Naive thymus-derived CD4-positive, alpha-beta T cell (primary cell): ENCODE measurements around the gene FSIP1. TPM values are rescaled to one million over a fixed set of nuclear protein-coding genes. Genes with fewer than 3 reads are reported as not detected.
A peak's percentile ranks its signal among the peaks of the same experiment; 100 is the strongest.

Experiments used
- ATAC-seq: fragments of 150-1000 bp; cut with Tn5 transposase; 2 replicates; pipeline ENCODE4 v1.10.0; 2021; ENCODE audit warnings: mild to moderate bottlenecking, moderate library complexity
- CTCF ChIA-PET: fragments of 350-600 bp; sonication (Branson Sonifier 250); formaldehyde crosslinking; loops from one replicate; lab custom pipeline; 2021; ENCODE audit warnings: antibody characterized with exemption; lab: Charles Lee
- POLR2A ChIA-PET: fragments of 350-600 bp; sonication (Branson Sonifier 250); formaldehyde crosslinking; loops from one replicate; lab custom pipeline; 2021; ENCODE audit warnings: antibody characterized with exemption, inconsistent platforms; lab: Charles Lee
- DNase-seq, 9 donors: peaks; one replicate each; pipeline versions ENCODE4 v3.0.0 to v3.0.0-alpha.2; 2020 to 2022; ENCODE audit warnings: mixed read lengths in 1 of 9
- H3K27ac ChIP-seq: one replicate; pipeline ENCODE4 v1.7.0; 2013; ENCODE audit warnings: mild to moderate bottlenecking, low read depth, low read length, moderate library complexity
- H3K27me3 ChIP-seq, 2 donors: one replicate each; pipeline ENCODE4 v1.7.0; 2013; ENCODE audit warnings: low read length in 2 of 2, mild to moderate bottlenecking in 2 of 2, moderate library complexity in 2 of 2; ENCODE audit not compliant: control insufficient read depth in 2 of 2, insufficient read depth in 2 of 2
- H3K36me3 ChIP-seq, 3 experiments: 1 replicate in 2 of 3; 2 replicates in 1 of 3; pipeline ENCODE4 v1.7.0; 2013; ENCODE audit warnings: low read length in 3 of 3, mild to moderate bottlenecking in 3 of 3, moderate library complexity in 1 of 3; ENCODE audit not compliant: insufficient read depth in 3 of 3, control insufficient read depth in 2 of 3
- H3K4me1 ChIP-seq, 2 donors: one replicate each; pipeline ENCODE4 v1.7.0; 2013; ENCODE audit warnings: low read length in 2 of 2, mild to moderate bottlenecking in 2 of 2, moderate library complexity in 1 of 2; ENCODE audit not compliant: control insufficient read depth in 2 of 2, insufficient read depth in 2 of 2
- H3K4me3 ChIP-seq: 2 replicates; pipeline ENCODE4 v1.7.0; 2013; ENCODE audit warnings: mild to moderate bottlenecking, low read length
- H3K9me3 ChIP-seq, 3 experiments: 1 replicate in 2 of 3; 2 replicates in 1 of 3; pipeline ENCODE4 v1.7.0; 2013; ENCODE audit warnings: low read length in 3 of 3; ENCODE audit not compliant: control insufficient read depth in 2 of 3
- H3K27ac Mint-ChIP-seq, 9 donors: one replicate each; pipeline ENCODE4 v1.8.0; 2020 to 2022; ENCODE audit warnings: mixed read lengths in 9 of 9, mild to moderate bottlenecking in 8 of 9, moderate library complexity in 5 of 9, inconsistent platforms in 2 of 9
- H3K27me3 Mint-ChIP-seq, 5 donors: one replicate each; pipeline ENCODE4 v1.8.0; 2021 to 2022; ENCODE audit warnings: mixed read lengths in 5 of 5, mild to moderate bottlenecking in 1 of 5
- H3K36me3 Mint-ChIP-seq, 5 donors: one replicate each; pipeline ENCODE4 v1.8.0; 2020 to 2022; ENCODE audit warnings: mixed read lengths in 5 of 5, mild to moderate bottlenecking in 3 of 5, inconsistent platforms in 1 of 5
- H3K4me1 Mint-ChIP-seq, 7 donors: one replicate each; pipeline ENCODE4 v1.8.0; 2020 to 2022; ENCODE audit warnings: mixed read lengths in 7 of 7, mild to moderate bottlenecking in 3 of 7, inconsistent platforms in 1 of 7
- H3K4me3 Mint-ChIP-seq, 10 donors: one replicate each; pipeline ENCODE4 v1.8.0; 2020 to 2022; ENCODE audit warnings: mild to moderate bottlenecking in 10 of 10, mixed read lengths in 10 of 10, moderate library complexity in 6 of 10, inconsistent platforms in 2 of 10
- H3K9me3 Mint-ChIP-seq, 11 donors: one replicate each; pipeline ENCODE4 v1.8.0; 2020 to 2022; ENCODE audit warnings: mixed read lengths in 11 of 11, mild to moderate bottlenecking in 4 of 11, inconsistent platforms in 1 of 11, moderate library complexity in 1 of 11
- intact Hi-C, 2 donors: fragments of 100-400 bp; cut with micrococcal nuclease; formaldehyde crosslinking; loops; one replicate each; pipeline ENCODE4 v1.15.1; 2023
- polyA plus RNA-seq, 2 donors: library from polyadenylated mRNA; unstranded; fragments of 300-500 nt; fragmentation: Illumina TruSeq; gene quantifications; one replicate each; pipeline ENCODE4 v1.2.3, GENCODE V29; 2021
- total RNA-seq, 6 experiments: library from RNA in 5 of 6; stranded (reverse) in 5 of 6; gene quantifications; 1 replicate in 5 of 6; 2 replicates in 1 of 6; pipeline ENCODE4 v1.2.3 and lab custom pipeline; 2021 to 2026

Gene FSIP1
- total and polyA plus RNA-seq, 7 experiments from 2014 or later = 0.14 to 0.51 (median 0.26) TPM; not detected in 1

DNA sequence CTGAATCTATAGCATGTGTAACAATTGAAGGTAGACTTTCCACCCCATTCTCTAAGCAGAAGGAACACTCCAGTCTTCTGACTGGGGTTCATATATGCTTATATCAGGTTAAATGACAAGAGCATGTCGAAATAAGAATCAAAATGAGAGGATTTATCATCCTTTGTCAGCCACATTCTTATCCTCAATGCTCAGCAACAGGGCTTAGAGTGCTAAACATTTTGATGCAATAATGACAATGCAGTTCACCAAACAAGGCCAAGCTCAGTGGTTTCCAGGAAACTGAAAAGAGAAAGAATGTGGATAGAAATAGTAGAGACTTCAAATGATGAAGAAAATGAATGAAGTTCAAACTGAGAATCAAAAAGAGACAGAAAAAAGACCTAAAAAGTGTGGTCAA is 78.0 kb downstream of the FSIP1 start:
- CTCF ChIA-PET = no interaction called here
- no peak overlapping the region for H3K4me3 Mint-ChIP-seq
- peaks cover 0 to 3% (median 0%) of the 10 kb centered on the region in 7 donors for H3K4me1 Mint-ChIP-seq

DNA sequence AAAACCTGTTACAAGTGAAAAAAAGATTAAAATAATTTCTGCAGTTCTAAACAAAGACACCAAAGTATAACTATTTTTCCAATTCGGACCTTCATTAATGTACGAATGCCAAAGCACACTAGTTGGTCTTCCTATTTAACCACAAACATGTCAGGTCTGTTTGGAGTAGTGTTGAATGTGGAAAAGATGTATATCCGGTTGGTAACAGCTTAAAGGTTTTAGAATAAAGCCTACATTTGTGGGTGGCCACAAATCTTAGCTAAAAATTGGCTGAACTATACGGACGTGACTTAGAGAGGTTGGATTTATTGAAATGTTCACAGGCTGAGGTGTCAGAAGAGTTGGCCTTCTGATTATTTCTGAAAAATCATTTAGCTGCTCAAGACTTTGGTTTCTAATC is 78.4 kb downstream of the FSIP1 start:
- H3K9me3 ChIP-seq = no peaks in the 10 kb centered on the region
- no peaks in the 10 kb centered on the region for H3K9me3 Mint-ChIP-seq
- no peaks in the 10 kb centered on the region for H3K27me3 ChIP-seq
- no peak overlapping the region for H3K4me3 Mint-ChIP-seq
- no peaks in the 10 kb centered on the region for H3K36me3 ChIP-seq
- POLR2A ChIA-PET = interaction anchor here (0.6 kb wide), 1 partner anchor 30 kb away, joined by 3 read pairs; no protein-coding TSS in a partner anchor
- no peak overlapping the region for H3K27ac ChIP-seq
- H3K4me1 Mint-ChIP-seq = peaks cover 0 to 3% (median 0%) of the 10 kb centered on the region in 7 donors
- H3K27me3 Mint-ChIP-seq = peaks cover 0 to 10% (median 0%) of the 10 kb centered on the region in 5 donors
- no peaks in the 10 kb centered on the region for H3K4me1 ChIP-seq
- ATAC-seq = no peak
- H3K27ac Mint-ChIP-seq = no peak overlapping the region
- CTCF ChIA-PET = no interaction called here
- DNase-seq = no peak
- intact Hi-C loops = no loop called here
- no peak overlapping the region for H3K4me3 ChIP-seq
- H3K36me3 Mint-ChIP-seq = no peaks in the 10 kb centered on the region

More for the DNA sequence above, 78.0 kb downstream of the FSIP1 start:
- peaks cover 0 to 8% (median 0%) of the 10 kb centered on the region in 5 donors for H3K27me3 Mint-ChIP-seq
- no peaks in the 10 kb centered on the region for H3K27me3 ChIP-seq
- peak; percentile 26 for ATAC-seq
- H3K4me3 ChIP-seq = no peak overlapping the region
- no peaks in the 10 kb centered on the region for H3K36me3 Mint-ChIP-seq
- no peaks in the 10 kb centered on the region for H3K9me3 Mint-ChIP-seq
- no peaks in the 10 kb centered on the region for H3K9me3 ChIP-seq
- POLR2A ChIA-PET = no interaction called here
- H3K27ac Mint-ChIP-seq = no peak overlapping the region
- DNase-seq = no peak
- intact Hi-C loops = no loop called here
- H3K27ac ChIP-seq = no peak overlapping the region
- H3K4me1 ChIP-seq = no peaks in the 10 kb centered on the region
- H3K36me3 ChIP-seq = no peaks in the 10 kb centered on the region

DNA sequence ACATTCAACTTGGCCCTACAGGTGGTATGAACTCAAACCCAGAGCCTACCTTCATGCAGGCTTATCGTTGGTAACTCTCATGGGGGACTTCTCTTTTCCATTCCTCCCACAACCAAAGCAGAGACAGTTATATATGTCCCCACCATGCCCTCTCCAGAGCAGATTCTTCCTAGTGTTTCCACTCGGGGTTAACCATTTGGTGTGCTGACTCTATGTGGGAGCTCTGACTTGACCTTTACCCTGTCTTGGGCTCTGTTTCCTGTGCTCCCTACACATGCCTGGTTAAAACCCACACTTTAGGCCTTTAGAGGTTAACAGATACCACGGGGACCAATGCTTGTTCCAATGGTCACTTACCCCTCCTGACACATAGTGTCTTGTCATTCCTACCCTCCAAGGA is 80.7 kb downstream of the FSIP1 start:
- POLR2A ChIA-PET = no interaction called here

DNA sequence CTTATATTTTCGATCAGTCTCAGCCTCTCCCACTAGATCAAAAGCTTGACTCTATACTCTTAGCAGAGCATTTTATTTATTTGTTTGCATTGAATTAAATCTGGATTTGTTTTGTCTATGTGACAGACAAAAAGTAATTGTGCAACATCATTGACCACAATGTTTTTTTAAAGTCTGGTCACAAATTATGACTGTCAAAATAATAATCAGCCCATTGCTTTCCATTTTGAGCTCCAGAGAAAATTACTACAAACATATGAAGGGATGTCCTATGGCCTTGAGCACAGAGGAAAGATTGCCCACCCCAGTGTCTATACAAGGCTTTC is 82.3 kb downstream of the FSIP1 start:
- POLR2A ChIA-PET = no interaction called here
- ATAC-seq (no peak), DNase-seq (no peak)
- Histone ChIP-seq H3K4me1 (no peaks in the 10 kb centered on the region), H3K9me3 (no peaks in the 10 kb centered on the region), H3K27me3 (no peaks in the 10 kb centered on the region), H3K27ac (no peak overlapping the region), H3K36me3 (no peaks in the 10 kb centered on the region), H3K4me3 (no peak overlapping the region)
- no peak overlapping the region for H3K4me3 Mint-ChIP-seq
- intact Hi-C loops = no loop called here
- H3K27ac Mint-ChIP-seq = no peak overlapping the region
- peaks cover 0 to 3% (median 0%) of the 10 kb centered on the region in 7 donors for H3K4me1 Mint-ChIP-seq
- H3K9me3 Mint-ChIP-seq = no peaks in the 10 kb centered on the region
- H3K27me3 Mint-ChIP-seq = peaks cover 0 to 27% (median 0%) of the 10 kb centered on the region in 5 donors
- CTCF ChIA-PET = no interaction called here
- H3K36me3 Mint-ChIP-seq = no peaks in the 10 kb centered on the region

More for the DNA sequence above, 80.7 kb downstream of the FSIP1 start:
- ATAC-seq (no peak), DNase-seq (no peak)
- H3K36me3 Mint-ChIP-seq = no peaks in the 10 kb centered on the region
- H3K4me3 ChIP-seq = no peak overlapping the region
- peaks cover 0 to 23% (median 0%) of the 10 kb centered on the region in 5 donors for H3K27me3 Mint-ChIP-seq
- intact Hi-C loops = no loop called here
- H3K27me3 ChIP-seq = no peaks in the 10 kb centered on the region
- no peak overlapping the region for H3K27ac ChIP-seq
- H3K9me3 Mint-ChIP-seq = no peaks in the 10 kb centered on the region
- H3K9me3 ChIP-seq = no peaks in the 10 kb centered on the region
- no peaks in the 10 kb centered on the region for H3K4me1 ChIP-seq
- H3K27ac Mint-ChIP-seq = no peak overlapping the region
- no peak overlapping the region for H3K4me3 Mint-ChIP-seq
- CTCF ChIA-PET = no interaction called here
- H3K4me1 Mint-ChIP-seq = peaks cover 0 to 3% (median 0%) of the 10 kb centered on the region in 7 donors
- H3K36me3 ChIP-seq = no peaks in the 10 kb centered on the region

DNA sequence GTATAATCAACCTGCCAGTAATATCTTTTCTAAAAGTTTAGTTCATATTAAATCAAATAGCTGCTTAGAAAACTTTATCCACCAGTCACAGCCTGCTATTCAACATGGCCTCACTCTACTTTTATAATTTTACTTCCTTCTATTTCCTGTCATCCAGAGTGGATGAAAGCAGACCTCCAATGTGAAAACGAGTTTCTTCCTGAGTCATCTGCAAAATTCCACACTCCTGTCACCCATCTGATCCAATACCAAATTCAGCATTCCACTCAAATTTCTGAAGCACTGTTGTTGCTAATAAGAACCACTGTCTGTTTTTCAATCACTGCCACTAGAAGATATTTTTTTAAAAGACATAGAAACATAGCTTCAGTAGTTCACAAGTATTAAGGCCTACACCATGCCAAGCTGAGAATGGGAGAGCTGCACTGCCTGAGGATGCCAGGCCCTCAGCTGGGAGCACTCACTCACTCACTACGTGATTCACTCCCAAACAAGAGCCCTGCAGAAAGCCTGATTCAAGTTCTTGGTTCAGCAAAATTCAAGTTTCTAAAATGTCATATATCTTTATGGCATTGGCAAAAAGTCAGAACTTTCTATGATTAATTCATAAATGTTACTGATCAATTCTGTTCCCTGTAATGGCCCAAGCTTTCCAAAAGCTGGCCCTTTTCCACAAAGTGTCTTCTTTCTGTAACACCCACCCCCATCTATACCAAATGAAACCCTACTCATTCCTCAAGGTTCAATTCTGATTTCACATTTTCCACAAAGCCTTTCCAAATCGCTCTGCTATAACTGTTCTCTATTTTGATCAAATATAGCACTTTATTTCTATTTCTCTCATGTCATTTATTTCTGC is 82.9 kb downstream of the FSIP1 start:
- Mint-ChIP-seq H3K27ac (no peak overlapping the region), H3K9me3 (no peaks in the 10 kb centered on the region), H3K27me3 (peaks cover 0 to 33% (median 0%) of the 10 kb centered on the region in 5 donors), H3K4me1 (peaks cover 0 to 3% (median 0%) of the 10 kb centered on the region in 7 donors), H3K36me3 (no peaks in the 10 kb centered on the region), H3K4me3 (no peak overlapping the region)
- ChIA-PET CTCF (no interaction called here), POLR2A (no interaction called here)
- DNase-seq = no peak
- ATAC-seq = no peak
- intact Hi-C loops = no loop called here
- no peak overlapping the region for H3K4me3 ChIP-seq
- no peaks in the 10 kb centered on the region for H3K36me3 ChIP-seq
- H3K27ac ChIP-seq = no peak overlapping the region
- H3K27me3 ChIP-seq = no peaks in the 10 kb centered on the region
- no peaks in the 10 kb centered on the region for H3K4me1 ChIP-seq
- H3K9me3 ChIP-seq = no peaks in the 10 kb centered on the region

DNA sequence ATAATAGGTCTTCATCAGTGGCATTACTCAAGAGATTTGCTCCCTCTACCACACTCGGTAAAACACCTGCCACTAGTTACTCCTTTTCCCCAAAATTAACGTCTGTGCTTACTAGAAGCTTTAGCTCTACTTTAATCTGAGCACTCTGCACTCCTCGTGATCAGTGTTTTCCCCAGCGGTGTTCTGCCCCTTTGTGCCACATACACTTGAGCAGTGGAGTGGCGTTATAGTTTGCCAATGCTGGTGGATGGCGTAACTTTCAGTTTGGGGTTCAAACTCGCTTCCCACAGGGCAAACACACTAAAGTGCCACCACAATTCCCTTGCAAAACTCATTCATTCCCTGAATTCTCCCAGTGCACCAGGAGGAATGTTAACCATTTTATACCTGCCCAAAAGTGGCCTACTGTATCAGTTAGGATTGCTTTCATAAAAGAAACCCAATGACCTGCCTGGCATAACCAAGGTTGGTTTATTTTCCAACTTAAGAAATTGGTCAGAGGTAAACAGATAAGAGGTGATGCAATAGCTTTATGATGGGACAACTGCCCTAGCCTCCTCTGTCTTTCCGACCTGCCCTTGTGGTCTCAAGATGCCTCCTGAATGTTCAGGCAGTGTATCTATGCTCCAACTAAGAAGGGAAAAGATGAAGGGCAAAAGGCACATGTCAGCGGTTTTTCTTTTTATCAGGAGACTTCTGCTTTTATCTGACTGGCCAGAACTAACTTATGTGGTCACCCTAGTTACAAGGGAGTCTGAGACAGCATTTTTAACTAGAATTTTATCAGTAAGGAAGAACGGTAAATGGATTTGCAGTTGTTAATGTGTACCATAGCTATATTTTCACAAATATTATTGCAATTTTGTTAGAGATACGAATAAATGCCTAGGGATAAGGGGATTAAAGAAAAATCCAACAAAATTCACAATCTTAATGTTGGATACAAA is 83.9 kb downstream of the FSIP1 start:
- DNase-seq (no peak), ATAC-seq (peak; percentile 38)
- no peaks in the 10 kb centered on the region for H3K9me3 ChIP-seq
- no peak overlapping the region for H3K27ac ChIP-seq
- Mint-ChIP-seq H3K36me3 (no peaks in the 10 kb centered on the region), H3K27me3 (peaks cover 0 to 33% (median 0%) of the 10 kb centered on the region in 5 donors), H3K4me3 (no peak overlapping the region), H3K9me3 (no peaks in the 10 kb centered on the region), H3K4me1 (peaks cover 0 to 3% (median 0%) of the 10 kb centered on the region in 7 donors), H3K27ac (no peak overlapping the region)
- ChIA-PET POLR2A (no interaction called here), CTCF (no interaction called here)
- H3K4me3 ChIP-seq = no peak overlapping the region
- no peaks in the 10 kb centered on the region for H3K36me3 ChIP-seq
- H3K4me1 ChIP-seq = no peaks in the 10 kb centered on the region
- intact Hi-C loops = no loop called here
- no peaks in the 10 kb centered on the region for H3K27me3 ChIP-seq
